Adipocyte (in vitro differentiated cells): ENCODE measurements around the gene NMRK1.

Experiments
- DNase-seq: peaks from one replicate; pipeline ENCODE4 v3.0.0-alpha.2; 2015; ENCODE audit warnings: low read depth
- H3K27me3 ChIP-seq: replicated peaks from 2 replicates; pipeline ENCODE4 v1.7.0; 2013; ENCODE audit warnings: mild to moderate bottlenecking, low read length, moderate library complexity; ENCODE audit not compliant: control insufficient read depth, insufficient read depth
- H3K36me3 ChIP-seq: 2 replicates; pipeline ENCODE4 v1.7.0; 2013; ENCODE audit warnings: low read length, mild to moderate bottlenecking, moderate library complexity; ENCODE audit not compliant: control insufficient read depth, insufficient read depth, severe bottlenecking
- H3K4me1 ChIP-seq: 2 replicates; pipeline ENCODE4 v1.7.0; 2013; ENCODE audit warnings: mild to moderate bottlenecking, low read length, moderate library complexity; ENCODE audit not compliant: control insufficient read depth, insufficient read depth
- H3K4me3 ChIP-seq: 2 replicates; pipeline ENCODE4 v1.7.0; 2013; ENCODE audit warnings: mild to moderate bottlenecking, low read length, moderate library complexity
- H3K9ac ChIP-seq: 2 replicates; pipeline ENCODE4 v1.7.0; 2013; ENCODE audit warnings: mild to moderate bottlenecking, low read length, moderate library complexity
- H3K9me3 ChIP-seq: 2 replicates; pipeline ENCODE4 v1.7.0; 2013; ENCODE audit warnings: mild to moderate bottlenecking, low read length, moderate library complexity; ENCODE audit not compliant: control insufficient read depth

The NMRK1 gene

GRCh38 chr9:75087824-75088645 is at the start of gene NMRK1, which contains the start of gene OSTF1:
TSS of gene NMRK1 (minus strand) at chr9:75088155. CDS start at chr9:75083115, 5,040 bp downstream.
TSS of gene OSTF1 (plus strand) at chr9:75088514. CDS start at chr9:75088693, 179 bp downstream.
- peak; percentile 99 for DNase-seq
- Histone ChIP-seq H3K4me3 (peak within 1 kb of the TSS; percentile 96), H3K36me3 (no peaks in the 10 kb centered on the region), H3K9me3 (no peaks in the 10 kb centered on the region), H3K4me1 (peaks cover 27% of the 10 kb centered on the region), H3K9ac (peak within 1 kb of the TSS; percentile 96), H3K27me3 (no peaks in the 10 kb centered on the region)

- Histone ChIP-seq H3K27me3 (no peaks in the 10 kb centered on the region), H3K4me3 (no peak overlapping the region), H3K9ac (no peak overlapping the region), H3K9me3 (no peaks in the 10 kb centered on the region), H3K36me3 (peaks cover 71% of the 10 kb centered on the region), H3K4me1 (peaks cover 6% of the 10 kb centered on the region)
- no peak for DNase-seq
Observed at GRCh38 chr9:75134495-75134894, 46.5 kb upstream of the NMRK1 start.

GRCh38 chr9:75133396-75133795 is 45.4 kb upstream of the NMRK1 start:
- Histone ChIP-seq H3K36me3 (peaks cover 71% of the 10 kb centered on the region), H3K27me3 (no peaks in the 10 kb centered on the region), H3K4me3 (no peak overlapping the region), H3K9ac (no peak overlapping the region), H3K9me3 (no peaks in the 10 kb centered on the region), H3K4me1 (peaks cover 6% of the 10 kb centered on the region)
- DNase-seq: no peak

- DNase-seq: no peak
- H3K27me3 ChIP-seq: no peaks in the 10 kb centered on the region
- H3K36me3 ChIP-seq: peaks cover 60% of the 10 kb centered on the region
- H3K9me3 ChIP-seq: no peaks in the 10 kb centered on the region
- H3K4me3 ChIP-seq: no peak overlapping the region
- peaks cover 6% of the 10 kb centered on the region for H3K4me1 ChIP-seq
- no peak overlapping the region for H3K9ac ChIP-seq
Observed at GRCh38 chr9:75132244-75132643, 44.3 kb upstream of the NMRK1 start.

GRCh38 chr9:75131700-75132099 is 43.7 kb upstream of the NMRK1 start:
- no peak overlapping the region for H3K4me3 ChIP-seq
- H3K36me3 ChIP-seq: peaks cover 57% of the 10 kb centered on the region
- peaks cover under 1% of the 10 kb centered on the region for H3K4me1 ChIP-seq
- no peak for DNase-seq
- H3K27me3 ChIP-seq: no peaks in the 10 kb centered on the region
- H3K9me3 ChIP-seq: no peaks in the 10 kb centered on the region
- no peak overlapping the region for H3K9ac ChIP-seq

GRCh38 chr9:75130621-75131230 is 42.8 kb upstream of the NMRK1 start:
- peaks cover 54% of the 10 kb centered on the region for H3K36me3 ChIP-seq
- DNase-seq: peak; percentile 76
- H3K9ac ChIP-seq: no peak overlapping the region
- no peaks in the 10 kb centered on the region for H3K27me3 ChIP-seq
- no peaks in the 10 kb centered on the region for H3K4me1 ChIP-seq
- H3K4me3 ChIP-seq: no peak overlapping the region
- no peaks in the 10 kb centered on the region for H3K9me3 ChIP-seq

GRCh38 chr9:75130172-75130571 is 42.2 kb upstream of the NMRK1 start:
- Histone ChIP-seq H3K36me3 (peaks cover 48% of the 10 kb centered on the region), H3K4me3 (no peak overlapping the region), H3K9me3 (no peaks in the 10 kb centered on the region), H3K4me1 (no peaks in the 10 kb centered on the region), H3K27me3 (no peaks in the 10 kb centered on the region), H3K9ac (no peak overlapping the region)
- no peak for DNase-seq

GRCh38 chr9:75128535-75128934 is 40.6 kb upstream of the NMRK1 start:
- DNase-seq: no peak
- H3K4me3 ChIP-seq: no peak overlapping the region
- H3K4me1 ChIP-seq: no peaks in the 10 kb centered on the region
- H3K9ac ChIP-seq: no peak overlapping the region
- no peaks in the 10 kb centered on the region for H3K27me3 ChIP-seq
- no peaks in the 10 kb centered on the region for H3K9me3 ChIP-seq
- H3K36me3 ChIP-seq: peaks cover 35% of the 10 kb centered on the region

- no peak for DNase-seq
- no peaks in the 10 kb centered on the region for H3K9me3 ChIP-seq
- no peak overlapping the region for H3K9ac ChIP-seq
- H3K27me3 ChIP-seq: no peaks in the 10 kb centered on the region
- no peak overlapping the region for H3K4me3 ChIP-seq
- H3K4me1 ChIP-seq: no peaks in the 10 kb centered on the region
- peaks cover 7% of the 10 kb centered on the region for H3K36me3 ChIP-seq
Observed at GRCh38 chr9:75123696-75124095, 35.7 kb upstream of the NMRK1 start.

GRCh38 chr9:75121914-75122558 is 34.1 kb upstream of the NMRK1 start:
- DNase-seq: no peak
- no peaks in the 10 kb centered on the region for H3K27me3 ChIP-seq
- H3K4me1 ChIP-seq: no peaks in the 10 kb centered on the region
- no peak overlapping the region for H3K9ac ChIP-seq
- H3K36me3 ChIP-seq: peaks cover 17% of the 10 kb centered on the region
- no peaks in the 10 kb centered on the region for H3K9me3 ChIP-seq
- H3K4me3 ChIP-seq: no peak overlapping the region

GRCh38 chr9:75120686-75121085 is 32.7 kb upstream of the NMRK1 start:
- DNase-seq: no peak
- Histone ChIP-seq H3K9ac (no peak overlapping the region), H3K4me1 (no peaks in the 10 kb centered on the region), H3K27me3 (no peaks in the 10 kb centered on the region), H3K36me3 (peaks cover 17% of the 10 kb centered on the region), H3K9me3 (no peaks in the 10 kb centered on the region), H3K4me3 (no peak overlapping the region)
